NCI-H526 (cell line): Measurements from ENCODE around the gene ARNT2.

Source experiments
- DNase-seq, 2 experiments: peaks; one replicate each; lab custom pipeline; 2025; lab: John Stamatoyannopoulos, UW

Gene ARNT2

GRCh38 chr15:80411788-80412288 lies 7.7 kb downstream of the ARNT2 start:
- no peak for DNase-seq

GRCh38 chr15:80414546-80415357 lies 10.6 kb downstream of the ARNT2 start:
- peak; percentile 95 to 96 for DNase-seq

DNA sequence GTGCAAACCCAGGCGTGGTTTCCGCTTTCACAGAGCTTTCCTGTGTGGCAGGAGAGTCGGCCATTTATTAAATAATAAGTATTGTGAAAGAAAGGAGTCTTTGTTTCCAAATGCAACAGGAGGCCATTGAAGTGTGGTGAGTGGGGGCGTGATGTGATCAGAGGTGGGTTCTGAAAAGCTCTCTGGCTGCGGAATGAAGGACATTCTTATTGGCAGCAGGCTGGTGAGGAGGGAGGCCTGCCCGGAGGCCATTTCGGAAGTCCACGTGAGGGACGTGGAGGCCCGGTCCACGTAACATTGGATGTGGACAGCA lies 11.1 kb downstream of the ARNT2 start:
- DNase-seq: peak in 1 of 2 experiments; percentile 69

DNA sequence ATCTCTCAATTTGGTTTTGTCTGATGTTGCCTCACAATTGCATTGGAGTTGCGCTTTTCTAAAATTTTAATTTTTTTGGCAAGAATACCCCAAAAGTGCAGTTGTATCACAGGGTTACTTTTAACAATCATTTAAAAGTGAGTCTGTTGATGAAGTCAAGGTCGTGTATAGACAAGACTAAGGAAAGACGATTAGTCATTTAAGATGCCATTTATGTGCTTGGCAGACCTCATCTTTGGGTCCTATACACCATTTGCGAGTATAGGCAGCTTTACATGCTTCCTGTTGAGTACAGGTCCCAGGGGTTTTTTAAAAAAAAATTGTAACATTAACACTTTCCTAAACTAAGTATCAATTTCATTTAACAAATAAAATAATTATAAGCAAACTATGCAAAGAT lies 12.5 kb downstream of the ARNT2 start:
- no peak for DNase-seq

DNA sequence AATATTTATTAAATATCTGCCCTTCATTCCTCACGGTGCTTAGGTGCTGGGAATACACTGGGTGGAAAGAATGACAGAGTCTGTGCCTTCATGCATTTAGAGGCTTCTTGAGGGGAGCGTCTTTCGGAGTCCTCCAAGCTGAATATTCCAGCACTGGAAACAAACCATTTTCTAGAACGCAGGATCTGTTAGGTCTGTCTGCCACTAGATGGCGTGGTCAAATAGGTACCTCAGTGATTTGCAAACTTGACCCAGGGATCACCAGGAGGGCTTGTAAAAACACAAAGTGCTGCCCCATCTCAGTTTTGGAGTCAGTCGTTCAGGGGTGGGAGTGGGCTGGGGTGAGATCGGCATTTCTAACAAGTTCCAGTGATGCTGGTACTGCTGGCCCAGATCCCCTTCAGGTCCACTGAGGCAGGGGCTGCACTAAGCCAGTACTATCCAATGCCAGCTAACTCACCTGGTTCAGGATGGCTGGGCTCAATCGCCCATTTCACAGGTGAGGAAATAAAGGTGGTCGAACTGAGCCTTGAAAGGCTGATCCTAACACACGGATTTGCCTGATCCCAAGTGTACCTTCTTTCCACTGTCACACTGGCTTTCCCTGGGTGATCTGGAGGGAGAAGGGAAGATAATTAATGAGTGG lies 14.8 kb downstream of the ARNT2 start:
- peak; percentile 12 to 71 for DNase-seq

- no peak for DNase-seq
These were observed 15.4 kb downstream of the ARNT2 start for GRCh38 chr15:80419546-80419945.

- no peak for DNase-seq
These were observed 16.5 kb downstream of the ARNT2 start for GRCh38 chr15:80420658-80421057.

- no peak for DNase-seq
These were observed 19.0 kb downstream of the ARNT2 start for GRCh38 chr15:80423215-80423614.

DNA sequence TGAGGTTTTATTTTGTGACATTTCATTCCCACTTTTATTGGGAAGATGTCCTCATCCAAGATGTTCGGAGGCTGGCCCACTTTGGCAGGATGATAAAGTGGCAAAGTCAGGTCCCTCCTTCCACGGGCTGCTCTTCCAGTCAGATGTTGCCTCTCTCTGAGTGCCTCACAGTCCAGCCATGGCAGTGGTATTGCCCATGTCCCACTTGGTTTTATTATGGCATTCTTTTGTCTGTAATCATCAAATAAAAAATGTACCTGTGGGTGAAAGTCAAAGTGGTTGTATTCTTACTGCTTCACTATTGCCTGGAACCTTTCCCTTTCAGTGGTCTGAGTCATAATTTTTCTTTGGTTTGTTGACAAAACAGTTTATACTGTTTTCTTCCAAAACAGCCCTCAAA lies 20.2 kb downstream of the ARNT2 start:
- no peak for DNase-seq

GRCh38 chr15:80426316-80426715 lies 22.1 kb downstream of the ARNT2 start:
- no peak for DNase-seq

DNA sequence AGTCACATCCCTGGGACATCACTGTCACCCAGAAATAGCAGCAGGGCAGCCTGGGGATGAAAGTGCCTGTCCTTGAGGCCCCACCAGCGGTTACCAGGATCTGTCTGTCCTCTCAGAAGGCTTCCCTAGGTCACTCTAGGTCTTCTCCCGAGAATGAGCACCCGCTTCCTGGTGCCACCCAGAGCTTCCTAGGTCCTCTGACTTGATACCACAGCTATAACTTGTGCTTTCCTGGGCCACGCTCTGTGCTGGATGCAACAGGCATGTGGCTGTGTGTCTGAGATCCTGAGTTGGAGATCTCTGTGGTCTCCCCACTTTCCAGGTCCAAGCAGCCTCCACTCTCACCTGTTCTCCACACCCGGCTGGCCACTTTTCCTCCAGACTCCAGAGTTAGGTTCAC lies 25.8 kb downstream of the ARNT2 start:
- DNase-seq: no peak

DNA sequence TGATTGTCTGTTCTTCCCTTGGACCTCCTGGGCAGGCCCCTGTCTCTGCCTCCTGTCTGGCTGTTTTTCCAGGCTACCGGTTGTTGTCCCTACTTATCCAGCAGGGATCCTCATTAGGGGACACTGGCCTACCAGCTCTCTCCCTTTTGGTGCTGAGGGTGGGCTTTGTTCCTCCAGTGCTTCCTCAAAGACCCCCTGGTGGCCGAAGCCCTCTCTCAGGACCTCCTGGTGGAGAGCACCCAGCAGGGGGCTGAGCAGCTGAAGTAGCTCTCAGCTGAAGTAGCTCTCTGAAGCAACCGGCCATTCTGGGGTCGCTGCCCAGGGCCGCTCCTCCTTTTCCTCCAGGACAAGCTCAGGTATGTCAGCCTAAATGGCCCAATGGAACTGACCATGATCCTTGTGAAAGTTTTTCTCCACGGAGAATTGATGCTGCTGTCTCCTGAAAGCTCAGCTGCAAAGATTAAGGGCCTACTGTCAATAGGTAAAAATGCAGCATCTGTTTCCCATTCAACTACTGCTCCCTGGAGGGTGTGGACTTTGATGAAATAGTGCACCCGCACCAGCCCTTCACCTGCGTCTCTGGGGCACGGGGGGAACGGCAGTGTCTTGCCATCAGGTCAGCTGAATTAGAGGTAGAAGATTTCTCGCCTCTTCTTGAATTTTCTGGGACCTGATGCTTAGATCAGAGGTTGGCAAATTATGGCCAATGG lies 27.6 kb downstream of the ARNT2 start:
- DNase-seq: peak; percentile 62 to 75

DNA sequence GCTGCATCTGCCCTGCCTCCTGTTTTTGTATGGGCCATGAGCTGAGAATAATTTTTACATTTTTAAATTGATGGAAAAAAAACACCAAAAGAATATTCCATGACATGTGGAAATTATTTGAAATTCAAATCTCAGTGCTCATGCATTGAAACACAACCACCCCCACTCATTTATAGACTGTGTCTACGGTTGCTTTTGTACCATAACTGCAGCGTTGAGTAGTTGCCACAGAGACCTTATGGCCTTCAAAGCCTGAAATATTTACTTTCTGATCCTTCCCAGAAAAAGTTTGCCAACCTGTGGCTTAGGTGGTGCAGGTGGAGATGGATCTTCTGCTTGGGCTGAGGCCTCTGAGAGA lies 28.1 kb downstream of the ARNT2 start:
- peak; percentile 65 to 69 for DNase-seq

- no peak for DNase-seq
These were observed 29.7 kb downstream of the ARNT2 start for GRCh38 chr15:80433836-80434235.

GRCh38 chr15:80434926-80435720 lies 30.9 kb downstream of the ARNT2 start:
- no peak for DNase-seq

DNA sequence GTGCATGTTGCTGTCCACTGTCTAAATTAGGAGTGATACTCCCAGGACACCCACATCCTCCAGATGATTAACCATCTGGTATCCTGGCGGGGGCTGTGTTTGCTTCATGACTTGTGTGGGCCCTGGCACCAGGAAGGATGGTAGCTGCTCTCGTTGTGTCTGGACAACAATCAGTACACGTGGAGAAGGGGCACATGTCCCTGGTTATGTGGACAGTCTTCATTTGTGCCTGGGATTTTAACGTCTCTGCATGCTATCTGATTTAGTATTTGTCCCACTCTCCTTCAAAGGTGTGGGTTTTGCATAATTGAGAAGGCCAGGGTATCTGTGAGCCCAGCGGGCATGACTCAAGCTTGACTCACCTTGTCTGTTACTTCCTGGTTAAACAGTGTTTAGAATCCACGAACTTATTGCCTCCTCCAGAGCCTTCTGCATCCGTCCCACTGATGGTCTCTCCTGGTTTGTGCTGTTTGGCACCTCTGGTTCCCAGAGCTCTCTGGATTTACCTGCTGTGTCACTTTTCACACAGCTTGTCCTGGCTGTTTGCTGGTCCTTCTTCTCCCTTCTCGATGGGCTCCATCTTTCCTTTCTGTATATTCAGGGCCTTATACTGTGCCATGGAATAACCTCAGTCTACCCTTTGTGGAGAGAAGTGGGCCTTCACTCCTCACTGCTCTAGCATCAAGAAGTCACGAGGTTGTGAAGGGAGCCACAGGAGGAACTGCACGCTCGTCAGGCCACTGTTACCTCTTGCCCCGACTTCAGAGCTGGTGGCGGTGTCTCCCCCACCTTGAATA lies 32.5 kb downstream of the ARNT2 start:
- DNase-seq: peak; percentile 49 to 71

- no peak for DNase-seq
These were observed 33.2 kb downstream of the ARNT2 start for GRCh38 chr15:80437334-80437891.

GRCh38 chr15:80439140-80439539 lies 35.0 kb downstream of the ARNT2 start:
- DNase-seq: no peak

- no peak for DNase-seq
These were observed 35.8 kb downstream of the ARNT2 start for GRCh38 chr15:80440024-80440423.

- no peak for DNase-seq
These were observed 36.9 kb downstream of the ARNT2 start for GRCh38 chr15:80441041-80441440.

GRCh38 chr15:80441714-80442113 lies 37.5 kb downstream of the ARNT2 start:
- DNase-seq: peak; percentile 15 to 58
